BLaER1 (cell line): ENCODE results near the gene NAB1.

ENCODE experiments used
- H3K27ac ChIP-seq: shearing (Covaris generic); formaldehyde crosslinking; 2 replicates; pipeline ENCODE4 v1.8.1; 2022
- H3K27me3 ChIP-seq: shearing (Covaris generic); formaldehyde crosslinking; 2 replicates; pipeline ENCODE4 v1.8.1; 2022
- H3K36me3 ChIP-seq: shearing (Covaris generic); formaldehyde crosslinking; 2 replicates; pipeline ENCODE4 v1.8.1; 2022
- H3K4me1 ChIP-seq: shearing (Covaris generic); formaldehyde crosslinking; 2 replicates; pipeline ENCODE4 v1.8.1; 2022
- H3K4me2 ChIP-seq: shearing (Covaris generic); formaldehyde crosslinking; 2 replicates; pipeline ENCODE4 v1.8.1; 2022
- H3K4me3 ChIP-seq: shearing (Covaris generic); formaldehyde crosslinking; 2 replicates; pipeline ENCODE4 v1.8.1; 2022
- H3K9ac ChIP-seq: shearing (Covaris generic); formaldehyde crosslinking; 2 replicates; pipeline ENCODE4 v1.8.1; 2022
- H3K9me3 ChIP-seq: shearing (Covaris generic); formaldehyde crosslinking; 2 replicates; pipeline ENCODE4 v1.8.1; 2022
- H4K20me1 ChIP-seq: shearing (Covaris generic); formaldehyde crosslinking; 2 replicates; pipeline ENCODE4 v1.8.1; 2022
- Cebpa-rat ChIP-seq: shearing (Covaris generic); IDR thresholded peaks from 2 replicates; pipeline ENCODE4 v1.8.1; 2022

The NAB1 gene

DNA sequence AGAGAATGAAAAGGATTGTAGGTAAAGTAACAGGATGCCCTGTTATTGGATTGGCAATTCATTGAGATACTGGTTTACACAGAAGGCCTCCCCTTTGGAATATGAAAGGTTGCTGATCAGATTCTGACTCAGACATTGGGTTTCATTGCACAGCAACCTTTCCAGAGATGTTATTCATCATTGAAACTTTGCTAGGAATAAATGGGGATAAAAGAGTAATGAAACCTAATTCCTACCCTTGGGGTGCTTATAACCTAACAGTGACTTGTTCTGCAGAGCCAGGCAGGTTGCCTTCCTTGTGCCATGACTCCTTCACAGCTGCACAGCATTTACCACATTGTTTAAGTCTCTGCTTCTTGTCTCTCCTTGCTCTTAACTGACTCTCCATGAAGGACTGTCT, 5.0 kb downstream of the NAB1 start:
- Histone ChIP-seq H3K9ac (no peak overlapping the region), H3K4me1 (peaks cover 18% of the 10 kb centered on the region), H4K20me1 (peaks cover 39% of the 10 kb centered on the region), H3K4me2 (no peak overlapping the region), H3K36me3 (no peaks in the 10 kb centered on the region; the same call in 1 of the 2 replicates), H3K27me3 (no peaks in the 10 kb centered on the region), H3K4me3 (no peak overlapping the region), H3K9me3 (no peaks in the 10 kb centered on the region), H3K27ac (no peak overlapping the region)
- TF ChIP-seq Cebpa-rat, result no peak

DNA sequence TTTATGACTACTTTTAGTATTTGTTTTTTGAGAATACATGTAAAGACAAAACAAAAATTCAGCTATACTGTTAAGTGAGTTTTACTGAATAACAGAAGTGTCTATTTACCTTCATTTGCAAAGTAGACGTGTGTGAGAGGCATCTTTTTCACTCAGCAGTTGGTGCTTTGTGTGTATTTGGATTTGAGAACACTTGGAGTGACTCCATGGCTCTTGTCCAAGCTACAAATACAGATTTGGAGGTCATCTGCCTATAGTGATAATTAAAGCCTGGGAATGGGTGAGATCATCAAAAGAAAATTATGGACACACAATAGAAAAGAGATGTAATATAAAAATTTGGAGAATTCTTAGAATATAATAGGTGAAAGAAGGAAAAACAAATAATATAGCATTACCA, 6.2 kb downstream of the NAB1 start:
- peaks cover 42% of the 10 kb centered on the region for H4K20me1 ChIP-seq
- H3K27me3 ChIP-seq, result no peaks in the 10 kb centered on the region
- peaks cover 11% of the 10 kb centered on the region for H3K36me3 ChIP-seq
- no peak for TF ChIP-seq Cebpa-rat
- no peak overlapping the region for H3K27ac ChIP-seq
- H3K4me1 ChIP-seq, result peaks cover 15% of the 10 kb centered on the region
- H3K9ac ChIP-seq, result no peak overlapping the region
- H3K9me3 ChIP-seq, result no peaks in the 10 kb centered on the region
- H3K4me2 ChIP-seq, result no peak overlapping the region
- no peak overlapping the region for H3K4me3 ChIP-seq

DNA sequence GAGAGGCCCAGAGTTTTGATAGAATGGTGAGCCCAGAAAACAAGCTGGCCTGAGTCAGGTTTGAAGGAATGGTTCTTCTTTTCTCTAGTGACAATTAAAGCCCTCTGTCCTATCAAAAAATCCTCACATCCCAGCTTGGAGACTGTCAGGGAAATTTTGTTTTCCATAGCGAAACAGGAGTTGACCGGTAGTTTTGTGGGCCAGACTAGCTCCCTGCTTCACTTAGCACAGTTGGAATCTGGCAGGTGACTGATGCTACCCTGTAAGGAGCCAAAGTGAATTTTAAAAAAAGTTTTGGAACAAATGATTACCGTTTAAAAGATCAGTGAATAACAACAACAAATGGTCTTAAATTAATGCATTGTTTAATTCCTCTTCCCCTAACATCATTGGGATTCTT, 6.7 kb downstream of the NAB1 start:
- TF ChIP-seq Cebpa-rat, result no peak
- H4K20me1 ChIP-seq, result peaks cover 42% of the 10 kb centered on the region

GRCh38 chr2:190656301-190656700, 7.4 kb downstream of the NAB1 start:
- no peak for TF ChIP-seq Cebpa-rat
- no peak overlapping the region for H3K27ac ChIP-seq

More for the DNA sequence above, 6.7 kb downstream of the NAB1 start:
- Histone ChIP-seq H3K27ac (no peak overlapping the region), H3K27me3 (no peaks in the 10 kb centered on the region), H3K9me3 (no peaks in the 10 kb centered on the region), H3K9ac (no peak overlapping the region), H3K36me3 (peaks cover 11% of the 10 kb centered on the region), H3K4me2 (no peak overlapping the region), H3K4me3 (no peak overlapping the region), H3K4me1 (peaks cover 10% of the 10 kb centered on the region)

GRCh38 chr2:190657474-190658255, 8.8 kb downstream of the NAB1 start:
- Histone ChIP-seq H3K4me3 (no peak overlapping the region), H3K27ac (no peak overlapping the region), H3K9me3 (no peaks in the 10 kb centered on the region), H3K4me1 (no peaks in the 10 kb centered on the region), H3K4me2 (no peak overlapping the region), H3K27me3 (no peaks in the 10 kb centered on the region), H3K9ac (no peak overlapping the region), H3K36me3 (peaks cover 16% of the 10 kb centered on the region), H4K20me1 (peaks cover 35% of the 10 kb centered on the region)
- no peak for TF ChIP-seq Cebpa-rat

More at GRCh38 chr2:190656301-190656700, 7.4 kb downstream of the NAB1 start:
- Histone ChIP-seq H3K9me3 (no peaks in the 10 kb centered on the region), H3K27me3 (no peaks in the 10 kb centered on the region), H3K4me3 (no peak overlapping the region), H4K20me1 (peaks cover 42% of the 10 kb centered on the region), H3K36me3 (peaks cover 16% of the 10 kb centered on the region), H3K4me2 (no peak overlapping the region), H3K9ac (no peak overlapping the region), H3K4me1 (peaks cover 3% of the 10 kb centered on the region)

DNA sequence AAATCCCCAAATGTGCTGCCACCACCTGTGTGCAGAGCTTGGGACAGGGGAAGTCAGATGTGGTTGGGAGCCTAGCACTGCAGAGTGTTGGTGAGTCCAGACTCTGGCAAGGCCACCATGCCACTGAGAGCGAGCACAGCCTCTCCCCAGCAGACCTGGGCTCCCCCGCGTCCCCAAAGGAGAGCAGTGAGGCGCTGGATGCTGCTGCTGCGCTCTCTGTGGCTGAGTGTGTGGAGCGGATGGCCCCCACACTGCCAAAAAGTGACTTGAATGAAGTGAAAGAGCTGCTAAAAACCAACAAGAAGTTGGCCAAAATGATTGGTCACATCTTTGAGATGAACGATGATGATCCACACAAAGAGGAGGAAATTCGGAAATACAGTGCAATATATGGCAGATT, 10.7 kb downstream of the NAB1 start:
- H3K36me3 ChIP-seq, result peaks cover 21% of the 10 kb centered on the region
- H3K4me2 ChIP-seq, result no peak overlapping the region
- no peaks in the 10 kb centered on the region for H3K4me1 ChIP-seq
- peaks cover 5% of the 10 kb centered on the region for H3K9me3 ChIP-seq
- no peak overlapping the region for H3K4me3 ChIP-seq
- no peaks in the 10 kb centered on the region for H3K27me3 ChIP-seq
- H3K27ac ChIP-seq, result no peak overlapping the region
- TF ChIP-seq Cebpa-rat, result no peak
- no peak overlapping the region for H3K9ac ChIP-seq
- peaks cover 24% of the 10 kb centered on the region for H4K20me1 ChIP-seq

DNA sequence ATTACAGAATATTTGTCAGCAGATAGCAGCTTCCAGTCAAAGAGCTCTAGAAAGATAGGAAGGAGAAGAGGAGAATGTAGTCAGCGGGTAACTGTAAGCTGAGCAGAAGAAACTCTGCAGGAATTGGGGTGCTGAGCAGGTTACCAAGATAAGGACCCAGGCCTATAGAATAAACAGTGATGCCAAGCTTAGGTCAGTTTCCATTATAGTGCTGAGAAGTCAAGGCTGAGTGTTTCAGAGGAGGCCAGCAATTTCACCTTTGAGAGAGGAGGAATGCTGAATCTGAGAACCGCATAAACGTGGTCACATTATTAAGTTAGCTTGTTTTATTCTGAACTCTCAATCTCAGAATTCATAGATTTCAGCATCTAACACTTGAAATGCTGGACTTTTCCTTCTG, 13.9 kb downstream of the NAB1 start:
- no peak overlapping the region for H3K4me2 ChIP-seq
- no peak overlapping the region for H3K27ac ChIP-seq
- TF ChIP-seq Cebpa-rat, result no peak
- no peaks in the 10 kb centered on the region for H3K4me1 ChIP-seq
- H3K9ac ChIP-seq, result no peak overlapping the region
- no peaks in the 10 kb centered on the region for H3K27me3 ChIP-seq
- H3K36me3 ChIP-seq, result peaks cover 45% of the 10 kb centered on the region
- 0 out of 2 replicates have a peak, but pooled peaks cover 6% of the 10 kb centered on the region for H4K20me1 ChIP-seq
- H3K9me3 ChIP-seq, result peaks cover 17% of the 10 kb centered on the region
- H3K4me3 ChIP-seq, result no peak overlapping the region

DNA sequence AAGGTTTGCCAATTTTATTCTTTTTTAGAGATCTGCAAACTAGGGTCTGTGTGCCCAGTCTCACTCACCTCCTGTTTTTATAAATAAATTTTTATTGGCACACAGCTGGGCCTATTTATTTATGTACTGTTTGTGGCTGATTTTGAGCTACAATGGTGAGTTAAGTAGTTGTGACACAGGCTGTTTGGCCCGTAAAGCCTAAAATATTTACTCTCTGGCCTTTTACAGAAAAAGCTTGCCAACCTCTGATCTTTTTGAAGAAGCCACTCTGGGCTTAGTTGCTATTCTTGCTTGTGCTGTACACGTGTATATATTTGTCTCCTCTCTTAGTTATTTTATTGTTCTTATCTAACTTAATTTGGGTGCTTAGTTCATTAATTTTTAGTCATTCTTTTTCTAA, 14.5 kb downstream of the NAB1 start:
- TF ChIP-seq Cebpa-rat, result no peak
- Histone ChIP-seq H3K27ac (no peak overlapping the region), H3K4me2 (no peak overlapping the region), H3K9me3 (peaks cover 17% of the 10 kb centered on the region), H3K27me3 (no peaks in the 10 kb centered on the region), H4K20me1 (0 out of 2 replicates have a peak, but pooled peaks cover 4% of the 10 kb centered on the region), H3K4me1 (no peaks in the 10 kb centered on the region), H3K36me3 (peaks cover 45% of the 10 kb centered on the region), H3K9ac (no peak overlapping the region), H3K4me3 (no peak overlapping the region)

GRCh38 chr2:190663839-190664238, 15.0 kb downstream of the NAB1 start:
- H3K9me3 ChIP-seq, result peaks cover 17% of the 10 kb centered on the region
- peaks cover 48% of the 10 kb centered on the region for H3K36me3 ChIP-seq
- no peak for TF ChIP-seq Cebpa-rat
- H3K4me2 ChIP-seq, result no peak overlapping the region
- no peak overlapping the region for H3K4me3 ChIP-seq
- no peak overlapping the region for H3K9ac ChIP-seq
- H3K27ac ChIP-seq, result no peak overlapping the region
- no peaks in the 10 kb centered on the region for H3K27me3 ChIP-seq
- H4K20me1 ChIP-seq, result 0 out of 2 replicates have a peak, but pooled peaks cover 4% of the 10 kb centered on the region
- no peaks in the 10 kb centered on the region for H3K4me1 ChIP-seq

DNA sequence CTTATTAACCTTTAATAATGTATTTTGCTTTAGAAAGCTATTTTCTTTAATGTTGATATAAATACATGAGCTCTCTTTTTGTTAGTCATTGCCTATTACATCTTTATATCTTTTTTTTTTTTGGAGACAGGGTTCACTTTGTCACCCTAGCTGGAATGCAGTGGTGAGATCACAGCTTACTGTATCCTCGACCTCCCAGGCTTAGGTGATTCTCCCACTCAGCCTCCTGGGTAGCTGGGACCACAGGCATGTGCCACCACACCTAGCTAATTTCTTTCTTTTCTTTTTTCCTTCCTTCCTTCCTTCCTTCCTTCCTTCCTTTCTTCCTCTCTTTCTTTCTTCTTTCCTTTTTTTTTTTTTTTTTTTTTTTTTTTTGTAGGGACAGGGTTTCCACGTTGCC, 15.4 kb downstream of the NAB1 start:
- H3K9ac ChIP-seq, result no peak overlapping the region
- no peak overlapping the region for H3K27ac ChIP-seq

More for the DNA sequence above, 15.4 kb downstream of the NAB1 start:
- Histone ChIP-seq H3K4me1 (no peaks in the 10 kb centered on the region), H4K20me1 (0 out of 2 replicates have a peak, but pooled peaks cover 3% of the 10 kb centered on the region), H3K36me3 (peaks cover 49% of the 10 kb centered on the region), H3K9me3 (peaks cover 17% of the 10 kb centered on the region), H3K27me3 (no peaks in the 10 kb centered on the region), H3K4me3 (no peak overlapping the region), H3K4me2 (no peak overlapping the region)
- TF ChIP-seq Cebpa-rat, result no peak
